ENCODE data around the gene BASP1. TPM values are rescaled to one million over a fixed set of nuclear protein-coding genes. Genes with fewer than 3 reads are reported as not detected.

Gene BASP1
- total and polyA plus RNA-seq, 7 donors = 7.4 to 18.6 (median 11.1) TPM

DNA sequence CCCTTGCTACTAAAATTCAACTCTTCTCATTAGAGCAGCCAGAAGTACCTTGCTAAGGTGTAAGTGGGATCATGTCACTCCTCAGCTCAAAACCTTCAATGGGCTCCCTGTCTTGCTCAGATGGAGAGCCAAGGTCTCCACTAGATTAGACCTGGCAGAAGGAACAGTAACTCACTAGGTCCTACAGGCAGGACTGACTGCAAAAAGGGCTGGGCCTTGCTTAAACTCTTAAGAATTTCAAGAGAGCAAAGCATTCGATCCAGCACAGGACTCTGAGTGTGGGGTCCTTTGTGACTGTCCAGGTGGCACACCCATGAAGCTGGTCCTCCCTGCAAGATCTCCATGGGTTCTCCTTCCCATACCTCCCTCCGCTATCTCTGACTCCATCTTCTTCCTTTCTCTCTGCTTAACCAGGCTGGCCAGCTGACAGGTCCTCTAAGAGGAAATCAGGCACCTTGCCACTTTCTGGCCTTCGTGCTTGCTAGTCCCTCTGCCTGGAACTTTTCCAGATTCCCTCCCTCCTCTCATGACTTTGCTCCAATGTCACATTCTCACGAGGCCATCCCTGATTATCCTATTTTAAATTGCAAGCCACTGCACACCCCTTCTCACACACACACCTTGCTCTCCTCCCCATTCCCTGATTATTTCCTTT, 70.2 kb downstream of the BASP1 start:
- H3K36me3 ChIP-seq = no peaks in the 10 kb centered on the region
- 64 to 83% methylated on average over 4 of the region's 4 CpGs for WGBS, 2 donors
- H3K4me3 ChIP-seq = no peak overlapping the region
- DNase-seq = no peak
- TF ChIP-seq POLR2AphosphoS5 (IDR thresholded peaks at IDR 0.05) (no peak), POLR2A (IDR thresholded peaks at IDR 0.05) (no peak), EP300 (IDR thresholded peaks at IDR 0.05) (no peak)
- TF ChIP-seq, protein P1, sequence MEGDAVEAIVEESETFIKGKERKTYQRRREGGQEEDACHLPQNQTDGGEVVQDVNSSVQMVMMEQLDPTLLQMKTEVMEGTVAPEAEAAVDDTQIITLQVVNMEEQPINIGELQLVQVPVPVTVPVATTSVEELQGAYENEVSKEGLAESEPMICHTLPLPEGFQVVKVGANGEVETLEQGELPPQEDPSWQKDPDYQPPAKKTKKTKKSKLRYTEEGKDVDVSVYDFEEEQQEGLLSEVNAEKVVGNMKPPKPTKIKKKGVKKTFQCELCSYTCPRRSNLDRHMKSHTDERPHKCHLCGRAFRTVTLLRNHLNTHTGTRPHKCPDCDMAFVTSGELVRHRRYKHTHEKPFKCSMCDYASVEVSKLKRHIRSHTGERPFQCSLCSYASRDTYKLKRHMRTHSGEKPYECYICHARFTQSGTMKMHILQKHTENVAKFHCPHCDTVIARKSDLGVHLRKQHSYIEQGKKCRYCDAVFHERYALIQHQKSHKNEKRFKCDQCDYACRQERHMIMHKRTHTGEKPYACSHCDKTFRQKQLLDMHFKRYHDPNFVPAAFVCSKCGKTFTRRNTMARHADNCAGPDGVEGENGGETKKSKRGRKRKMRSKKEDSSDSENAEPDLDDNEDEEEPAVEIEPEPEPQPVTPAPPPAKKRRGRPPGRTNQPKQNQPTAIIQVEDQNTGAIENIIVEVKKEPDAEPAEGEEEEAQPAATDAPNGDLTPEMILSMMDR (IDR thresholded peaks at IDR 0.05) = no peak
- intact Hi-C loops (cut with DNase I) = no loop called here
- no peaks in the 10 kb centered on the region for H3K4me1 ChIP-seq
- no peaks in the 10 kb centered on the region for H3K9me3 ChIP-seq
- no peaks in the 10 kb centered on the region for H3K27me3 ChIP-seq
- no peak overlapping the region for H3K27ac ChIP-seq

DNA sequence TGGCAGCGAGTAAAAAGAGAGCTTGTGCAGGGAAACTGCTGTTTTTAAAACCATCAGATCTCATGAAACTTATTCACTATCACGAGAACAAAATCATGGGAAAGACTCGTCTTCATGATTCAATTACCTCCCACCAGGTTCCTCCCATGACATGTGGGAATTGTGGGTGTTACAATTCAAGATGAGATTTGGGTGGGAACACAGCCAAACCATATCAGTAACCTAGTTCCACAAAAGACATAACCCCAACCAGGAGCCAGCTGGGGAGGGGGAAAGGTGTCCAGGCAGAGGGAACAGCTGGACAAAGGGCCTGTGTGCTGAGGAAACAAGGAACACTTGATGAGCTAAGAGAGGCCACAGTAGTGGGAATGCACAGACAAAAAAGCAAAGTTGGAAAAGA, 71.1 kb downstream of the BASP1 start:
- Histone ChIP-seq H3K27ac (no peak overlapping the region), H3K27me3 (no peaks in the 10 kb centered on the region), H3K4me3 (no peak overlapping the region), H3K36me3 (no peaks in the 10 kb centered on the region), H3K9me3 (no peaks in the 10 kb centered on the region), H3K4me1 (no peaks in the 10 kb centered on the region)
- intact Hi-C loops (cut with DNase I) = no loop called here
- WGBS, 2 donors = 93 to 97% methylated on average over 3 of the region's 3 CpGs
- no peak for DNase-seq
- TF ChIP-seq, protein P1 (IDR thresholded peaks at IDR 0.05) = no peak
- TF ChIP-seq POLR2AphosphoS5 (IDR thresholded peaks at IDR 0.05) (no peak), POLR2A (IDR thresholded peaks at IDR 0.05) (no peak), EP300 (IDR thresholded peaks at IDR 0.05) (no peak)

DNA sequence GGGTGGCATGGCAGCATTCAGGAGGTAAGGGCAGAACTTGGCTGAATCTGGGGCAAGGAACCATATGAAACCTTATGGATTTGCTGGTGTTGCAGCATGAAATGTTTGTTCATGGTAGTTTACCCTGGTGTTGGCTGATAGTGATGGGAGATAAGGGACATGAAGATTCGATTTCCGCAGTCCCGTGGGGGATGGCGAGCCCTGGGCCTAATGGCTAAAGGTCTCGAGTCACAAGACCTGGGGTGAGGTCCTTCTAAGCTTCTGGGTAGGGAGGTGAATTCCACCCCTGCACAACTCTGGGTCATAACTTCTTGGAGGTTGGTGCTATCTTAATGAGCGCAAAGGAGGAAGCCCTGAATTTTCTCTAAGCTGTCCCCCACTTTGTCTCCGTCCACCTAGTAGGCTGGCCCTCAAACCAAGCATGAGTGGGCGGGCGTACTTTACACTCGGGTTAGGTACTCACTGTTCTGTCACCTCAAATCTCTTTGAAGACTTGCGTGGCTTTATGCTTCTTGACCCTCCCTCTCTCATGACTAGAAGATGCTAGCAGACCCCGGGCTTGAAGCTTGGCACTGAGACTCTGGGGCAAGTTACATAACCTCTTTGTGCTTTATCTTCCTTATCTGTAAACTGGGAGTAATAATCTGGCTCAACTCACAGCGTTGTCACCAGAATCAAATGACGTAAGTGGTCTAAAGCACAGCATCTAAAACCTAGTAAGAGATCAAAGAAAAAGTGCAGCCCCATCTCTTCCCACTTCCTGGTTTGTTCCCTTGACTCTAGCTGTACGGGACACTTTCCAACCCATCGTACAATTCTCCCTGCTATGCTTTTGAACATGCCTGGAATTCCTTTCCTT, 72.5 kb downstream of the BASP1 start:
- H3K9me3 ChIP-seq = no peaks in the 10 kb centered on the region
- no peaks in the 10 kb centered on the region for H3K36me3 ChIP-seq
- WGBS, 2 donors = 79 to 87% methylated on average over 16 of the region's 16 CpGs
- no peak overlapping the region for H3K27ac ChIP-seq
- intact Hi-C loops (cut with DNase I) = no loop called here
- TF ChIP-seq, protein P1 (IDR thresholded peaks at IDR 0.05) = no peak
- no peak for TF ChIP-seq POLR2AphosphoS5 (IDR thresholded peaks at IDR 0.05)
- TF ChIP-seq EP300 (IDR thresholded peaks at IDR 0.05) = no peak
- TF ChIP-seq POLR2A (IDR thresholded peaks at IDR 0.05) = no peak
- H3K4me3 ChIP-seq = no peak overlapping the region
- H3K27me3 ChIP-seq = no peaks in the 10 kb centered on the region
- DNase-seq = no peak
- no peaks in the 10 kb centered on the region for H3K4me1 ChIP-seq

DNA sequence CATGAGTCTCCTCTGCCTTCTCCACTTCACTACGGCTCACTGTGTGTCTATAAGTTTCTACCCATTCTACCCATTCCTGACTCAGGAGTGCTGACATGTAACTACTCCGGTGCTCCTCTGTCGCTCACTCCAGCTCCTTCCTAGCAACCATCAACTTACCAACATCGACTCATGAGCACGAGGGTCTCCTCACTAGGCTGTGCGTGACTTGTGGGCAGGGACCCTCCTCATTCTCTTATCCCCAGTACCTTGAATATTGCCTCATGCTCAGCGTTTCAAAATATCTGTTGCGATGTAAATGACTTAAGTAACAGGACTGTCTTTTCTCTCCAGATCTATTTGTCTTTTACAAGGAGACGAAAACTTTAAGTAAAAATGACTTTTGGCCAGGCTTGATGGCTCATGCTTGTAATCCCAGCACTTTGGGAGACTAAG, 73.1 kb downstream of the BASP1 start:
- Histone ChIP-seq H3K9me3 (no peaks in the 10 kb centered on the region), H3K36me3 (no peaks in the 10 kb centered on the region), H3K4me3 (no peak overlapping the region), H3K27ac (no peak overlapping the region), H3K27me3 (no peaks in the 10 kb centered on the region), H3K4me1 (no peaks in the 10 kb centered on the region)
- TF ChIP-seq, protein P1 (IDR thresholded peaks at IDR 0.05) = no peak
- TF ChIP-seq POLR2A (IDR thresholded peaks at IDR 0.05) (no peak), EP300 (IDR thresholded peaks at IDR 0.05) (no peak), POLR2AphosphoS5 (IDR thresholded peaks at IDR 0.05) (no peak)
- intact Hi-C loops (cut with DNase I) = no loop called here
- no peak for DNase-seq
- WGBS, 2 donors = 89 to 92% methylated on average over 9 of the region's 9 CpGs

All from sigmoid colon (tissue), 7 donors.